PC-3 (cell line): ENCODE results near the gene LMBR1. TPM values are rescaled to one million over a fixed set of nuclear protein-coding genes. Genes with fewer than 3 reads are reported as not detected.
"Not testable (repeated sequence)": the region's sequence is repeated elsewhere in the genome, so short reads cannot be mapped to it uniquely, and the experiment has no call there.

Experiments used
- ATAC-seq: fragments of 200-7000 bp; cut with Tn5 transposase; 2 replicates; pipeline ENCODE4 v1.9.1; 2020; ENCODE audit warnings: mild to moderate bottlenecking, moderate library complexity
- BruUV-seq: library from RNA; stranded (reverse); fragments of 400-500 nt; replicated peaks from 2 replicates; lab custom pipeline; 2021; lab: Mats Ljungman, UMichigan
- CTCF ChIA-PET: fragments of 300-600 bp; sonication (Branson Sonifier 250); formaldehyde crosslinking; loops from one replicate; lab custom pipeline; 2022; ENCODE audit warnings: antibody characterized with exemption; lab: Charles Lee
- POLR2A ChIA-PET: fragments of 300-600 bp; sonication (Branson Sonifier 250); formaldehyde crosslinking; loops from one replicate; lab custom pipeline; 2022; ENCODE audit warnings: antibody characterized with exemption; ENCODE audit not compliant: unreplicated experiment; lab: Charles Lee
- DNase-seq: peaks from one replicate; pipeline ENCODE4 v3.0.0-alpha.2; 2015
- H2AFZ ChIP-seq: fragments of 300-600 bp; sonication (generic); 2 replicates; pipeline ENCODE4 v1.6.0; 2016; ENCODE audit warnings: antibody characterized with exemption, low read length
- H3F3A ChIP-seq: fragments of 300-600 bp; sonication (generic); one replicate; pipeline ENCODE4 v1.6.0; 2017; ENCODE audit warnings: antibody characterized with exemption, low read length, control low read depth, mild to moderate bottlenecking; ENCODE audit not compliant: unreplicated experiment
- H3K27ac ChIP-seq: fragments of 300-600 bp; sonication (generic); 2 replicates; pipeline ENCODE4 v1.5.1; 2016; ENCODE audit warnings: mild to moderate bottlenecking, low read length
- H3K27me3 ChIP-seq: fragments of 300-600 bp; sonication (generic); 2 replicates; pipeline ENCODE4 v1.6.1; 2016; ENCODE audit warnings: low read length, mixed read lengths
- H3K36me3 ChIP-seq: fragments of 300-600 bp; sonication (generic); 2 replicates; pipeline ENCODE4 v1.6.1; 2016; ENCODE audit warnings: low read depth, mixed run types, low read length, mixed read lengths
- H3K4me1 ChIP-seq: fragments of 300-600 bp; sonication (generic); 2 replicates; pipeline ENCODE4 v1.5.1; 2016; ENCODE audit warnings: low read length; ENCODE audit not compliant: insufficient read depth
- H3K4me2 ChIP-seq: fragments of 300-600 bp; sonication (generic); 2 replicates; pipeline ENCODE4 v1.6.0; 2016; ENCODE audit warnings: low read length
- H3K4me3 ChIP-seq: fragments of 300-600 bp; sonication (generic); 2 replicates; pipeline ENCODE4 v1.5.1; 2016; ENCODE audit warnings: mild to moderate bottlenecking, low read length, mixed read lengths
- H3K79me2 ChIP-seq: fragments of 300-600 bp; sonication (generic); 2 replicates; pipeline ENCODE4 v1.6.1; 2017; ENCODE audit warnings: low read length, mixed read lengths
- H3K9ac ChIP-seq: fragments of 300-600 bp; sonication (generic); 2 replicates; pipeline ENCODE4 v1.6.0; 2016; ENCODE audit warnings: mild to moderate bottlenecking, low read length
- H3K9me2 ChIP-seq: fragments of 300-600 bp; sonication (generic); replicated peaks from 2 replicates; pipeline ENCODE4 v1.6.1; 2016; ENCODE audit warnings: mixed run types, low read length, mixed read lengths
- H3K9me3 ChIP-seq: fragments of 300-600 bp; sonication (generic); 2 replicates; pipeline ENCODE4 v1.6.1; 2016; ENCODE audit warnings: low read length, mixed read lengths
- H4K20me1 ChIP-seq: fragments of 300-600 bp; sonication (generic); 2 replicates; pipeline ENCODE4 v1.6.1; 2016; ENCODE audit warnings: low read length, mixed read lengths
- CTCF ChIP-seq: fragments of 300-600 bp; sonication (generic); conservative IDR thresholded peaks from 2 replicates; pipeline ENCODE4 v1.5.1; 2017; ENCODE audit warnings: antibody characterized with exemption, low read depth, mild to moderate bottlenecking, low read length
- EZH2 ChIP-seq: fragments of 300-600 bp; sonication (generic); IDR thresholded peaks from one replicate; pipeline ENCODE4 v1.6.1; 2017; ENCODE audit warnings: antibody characterized with exemption, mild to moderate bottlenecking, low read length; ENCODE audit not compliant: unreplicated experiment
- EZH2phosphoT487 ChIP-seq: fragments of 300-600 bp; sonication (generic); IDR thresholded peaks from 2 replicates; pipeline ENCODE4 v1.6.1; 2018; ENCODE audit warnings: mild to moderate bottlenecking, antibody characterized with exemption, low read length, borderline replicate concordance
- intact Hi-C: fragments of 100-400 bp; cut with micrococcal nuclease; formaldehyde crosslinking; loops from 2 replicates; pipeline ENCODE4 v1.9.0; 2023
- total RNA-seq: library from RNA; depleted of rRNA; stranded (reverse); fragments of >200 nt; gene quantifications from 2 replicates; pipeline ENCODE4 v1.2.3, GENCODE V29; 2014

LMBR1 gene
- total RNA-seq, 1 experiment from 2014 or later, result 61.7 TPM

- CTCF ChIA-PET, result no interaction called here
Measured at GRCh38 chr7:156928406-156928747, 35.4 kb upstream of the LMBR1 start.

GRCh38 chr7:156927571-156928405, 34.8 kb upstream of the LMBR1 start:
- no peaks in the 10 kb centered on the region for H3K79me2 ChIP-seq
- intact Hi-C loops, result no loop called here
- H3K36me3 ChIP-seq, result no peaks in the 10 kb centered on the region
- POLR2A ChIA-PET, result no interaction called here
- DNase-seq (no peak), ATAC-seq (peak; percentile 12; the same call in 1 of the 2 replicates)
- H3K4me3 ChIP-seq, result no peak overlapping the region
- peaks cover 11% of the 10 kb centered on the region for H3K4me1 ChIP-seq
- CTCF ChIA-PET, result no interaction called here
- no peaks in the 10 kb centered on the region for H3K9me2 ChIP-seq
- no peak overlapping the region for H3K27ac ChIP-seq
- no peak overlapping the region for H2AFZ ChIP-seq
- no peak overlapping the region for H3K4me2 ChIP-seq
- no TSS peak for BruUV-seq
- H3K27me3 ChIP-seq, result no peaks in the 10 kb centered on the region
- no peaks in the 10 kb centered on the region for H4K20me1 ChIP-seq
- TF ChIP-seq EZH2, result no peak
- no peak for TF ChIP-seq EZH2phosphoT487
- TF ChIP-seq CTCF, result no peak
- H3K9ac ChIP-seq, result no peak overlapping the region
- no peaks in the 10 kb centered on the region for H3F3A ChIP-seq
- H3K9me3 ChIP-seq, result no peaks in the 10 kb centered on the region

More at GRCh38 chr7:156928406-156928747, 35.4 kb upstream of the LMBR1 start:
- H3K4me2 ChIP-seq, result no peak overlapping the region
- DNase-seq, result no peak
- H3K36me3 ChIP-seq, result no peaks in the 10 kb centered on the region
- H3K9me3 ChIP-seq, result no peaks in the 10 kb centered on the region
- H3K27me3 ChIP-seq, result no peaks in the 10 kb centered on the region
- intact Hi-C loops, result no loop called here
- POLR2A ChIA-PET, result no interaction called here
- no peak for TF ChIP-seq EZH2
- TF ChIP-seq EZH2phosphoT487, result no peak
- no peak for TF ChIP-seq CTCF
- peaks cover 11% of the 10 kb centered on the region for H3K4me1 ChIP-seq
- H3K27ac ChIP-seq, result no peak overlapping the region
- H3K9me2 ChIP-seq, result no peaks in the 10 kb centered on the region
- ATAC-seq, result no peak
- H2AFZ ChIP-seq, result no peak overlapping the region
- H4K20me1 ChIP-seq, result no peaks in the 10 kb centered on the region
- H3K79me2 ChIP-seq, result no peaks in the 10 kb centered on the region
- no peak overlapping the region for H3K4me3 ChIP-seq
- H3K9ac ChIP-seq, result no peak overlapping the region
- no peaks in the 10 kb centered on the region for H3F3A ChIP-seq
- no TSS peak for BruUV-seq

- intact Hi-C loops, CTCF ChIA-PET, H3K36me3 ChIP-seq, H3F3A ChIP-seq, H4K20me1 ChIP-seq, H3K4me2 ChIP-seq, H3K79me2 ChIP-seq, POLR2A ChIA-PET, H3K9me3 ChIP-seq, DNase-seq, H3K27ac ChIP-seq, H3K4me3 ChIP-seq, H3K4me1 ChIP-seq, ATAC-seq, H3K9ac ChIP-seq, H3K9me2 ChIP-seq, H3K27me3 ChIP-seq, H2AFZ ChIP-seq, BruUV-seq: not testable (repeated sequence)
Measured at GRCh38 chr7:156925821-156926220, 32.8 kb upstream of the LMBR1 start.

- H3K9ac ChIP-seq, H3K4me2 ChIP-seq, DNase-seq, H3K27me3 ChIP-seq, H2AFZ ChIP-seq, H3K36me3 ChIP-seq, H3K9me3 ChIP-seq, CTCF ChIA-PET, H3K27ac ChIP-seq, BruUV-seq, H3K4me3 ChIP-seq, ATAC-seq, H3K4me1 ChIP-seq, H3F3A ChIP-seq, intact Hi-C loops, H3K79me2 ChIP-seq, H3K9me2 ChIP-seq, H4K20me1 ChIP-seq: not testable (repeated sequence)
- POLR2A ChIA-PET, result interaction anchor here (0.6 kb wide), 1 partner anchor 266 kb away, joined by 4 read pairs; no protein-coding TSS in a partner anchor
Measured at GRCh38 chr7:156922304-156922703, 29.3 kb upstream of the LMBR1 start.
